Panc1 (cell line): ENCODE measurements around the gene RASA4B.

Experiments
- POLR2AphosphoS5 ChIP-seq: IDR thresholded peaks from 2 replicates; pipeline ENCODE4 v1.6.1; 2012; ENCODE audit warnings: mild to moderate bottlenecking, low read depth, low read length, moderate library complexity
- SIN3A ChIP-seq: IDR thresholded peaks from 2 replicates; pipeline ENCODE4 v1.6.1; 2012; ENCODE audit warnings: low read depth, mild to moderate bottlenecking, low read length, moderate library complexity, borderline replicate concordance; ENCODE audit not compliant: insufficient read depth
- TF ChIP-seq, protein P1 (sequence below): fragments of 450-650 bp; IDR thresholded peaks from 2 replicates; pipeline ENCODE4 v1.5.1; 2017; ENCODE audit warnings: mild to moderate bottlenecking
- TF ChIP-seq, protein P2 (sequence below), 2 experiments: IDR thresholded peaks; 2 replicates each; pipeline ENCODE4 v1.6.1; 2011 to 2012; ENCODE audit warnings: low read depth in 2 of 2, control low read depth in 1 of 2, low read length in 1 of 2, mild to moderate bottlenecking in 1 of 2, moderate library complexity in 1 of 2; ENCODE audit not compliant: insufficient read depth in 1 of 2

DNA sequence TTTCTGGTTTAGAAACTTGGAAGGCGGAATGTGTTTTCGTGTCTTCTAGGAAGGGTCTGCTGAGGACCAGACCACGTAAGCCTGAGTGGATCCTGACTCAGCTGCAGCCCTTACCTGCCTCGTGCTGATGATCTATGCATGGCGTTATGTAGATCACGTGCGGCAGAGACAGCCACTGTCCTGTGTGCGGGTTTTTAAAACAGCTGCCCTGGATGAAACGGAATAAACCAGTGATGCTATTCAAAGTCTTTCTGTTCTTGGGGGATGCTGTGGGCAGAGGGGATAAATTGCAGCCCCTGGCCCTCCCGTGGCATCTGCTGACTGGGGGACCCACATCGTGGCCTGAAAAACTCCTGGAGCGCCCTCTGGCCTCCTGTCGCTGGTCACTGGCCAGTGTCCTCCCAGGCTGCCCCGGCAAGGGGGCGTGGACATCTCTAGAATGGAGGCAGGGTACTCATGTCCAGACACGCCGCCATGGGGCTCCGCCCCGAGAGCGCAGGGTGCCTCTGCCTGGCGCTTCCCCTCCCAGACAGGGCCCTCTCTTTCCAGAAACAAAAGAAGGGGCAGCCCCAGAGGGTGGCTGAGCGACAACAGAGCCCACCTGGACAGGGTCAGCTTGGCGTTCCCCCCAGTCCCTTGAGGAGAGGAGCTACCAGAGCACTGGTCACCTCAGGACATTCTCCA, 66.1 kb downstream of the RASA4B start:
- TF ChIP-seq, protein P1, sequence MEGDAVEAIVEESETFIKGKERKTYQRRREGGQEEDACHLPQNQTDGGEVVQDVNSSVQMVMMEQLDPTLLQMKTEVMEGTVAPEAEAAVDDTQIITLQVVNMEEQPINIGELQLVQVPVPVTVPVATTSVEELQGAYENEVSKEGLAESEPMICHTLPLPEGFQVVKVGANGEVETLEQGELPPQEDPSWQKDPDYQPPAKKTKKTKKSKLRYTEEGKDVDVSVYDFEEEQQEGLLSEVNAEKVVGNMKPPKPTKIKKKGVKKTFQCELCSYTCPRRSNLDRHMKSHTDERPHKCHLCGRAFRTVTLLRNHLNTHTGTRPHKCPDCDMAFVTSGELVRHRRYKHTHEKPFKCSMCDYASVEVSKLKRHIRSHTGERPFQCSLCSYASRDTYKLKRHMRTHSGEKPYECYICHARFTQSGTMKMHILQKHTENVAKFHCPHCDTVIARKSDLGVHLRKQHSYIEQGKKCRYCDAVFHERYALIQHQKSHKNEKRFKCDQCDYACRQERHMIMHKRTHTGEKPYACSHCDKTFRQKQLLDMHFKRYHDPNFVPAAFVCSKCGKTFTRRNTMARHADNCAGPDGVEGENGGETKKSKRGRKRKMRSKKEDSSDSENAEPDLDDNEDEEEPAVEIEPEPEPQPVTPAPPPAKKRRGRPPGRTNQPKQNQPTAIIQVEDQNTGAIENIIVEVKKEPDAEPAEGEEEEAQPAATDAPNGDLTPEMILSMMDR: no peak
- TF ChIP-seq POLR2AphosphoS5 (no peak), SIN3A (no peak)
- TF ChIP-seq, protein P2, sequence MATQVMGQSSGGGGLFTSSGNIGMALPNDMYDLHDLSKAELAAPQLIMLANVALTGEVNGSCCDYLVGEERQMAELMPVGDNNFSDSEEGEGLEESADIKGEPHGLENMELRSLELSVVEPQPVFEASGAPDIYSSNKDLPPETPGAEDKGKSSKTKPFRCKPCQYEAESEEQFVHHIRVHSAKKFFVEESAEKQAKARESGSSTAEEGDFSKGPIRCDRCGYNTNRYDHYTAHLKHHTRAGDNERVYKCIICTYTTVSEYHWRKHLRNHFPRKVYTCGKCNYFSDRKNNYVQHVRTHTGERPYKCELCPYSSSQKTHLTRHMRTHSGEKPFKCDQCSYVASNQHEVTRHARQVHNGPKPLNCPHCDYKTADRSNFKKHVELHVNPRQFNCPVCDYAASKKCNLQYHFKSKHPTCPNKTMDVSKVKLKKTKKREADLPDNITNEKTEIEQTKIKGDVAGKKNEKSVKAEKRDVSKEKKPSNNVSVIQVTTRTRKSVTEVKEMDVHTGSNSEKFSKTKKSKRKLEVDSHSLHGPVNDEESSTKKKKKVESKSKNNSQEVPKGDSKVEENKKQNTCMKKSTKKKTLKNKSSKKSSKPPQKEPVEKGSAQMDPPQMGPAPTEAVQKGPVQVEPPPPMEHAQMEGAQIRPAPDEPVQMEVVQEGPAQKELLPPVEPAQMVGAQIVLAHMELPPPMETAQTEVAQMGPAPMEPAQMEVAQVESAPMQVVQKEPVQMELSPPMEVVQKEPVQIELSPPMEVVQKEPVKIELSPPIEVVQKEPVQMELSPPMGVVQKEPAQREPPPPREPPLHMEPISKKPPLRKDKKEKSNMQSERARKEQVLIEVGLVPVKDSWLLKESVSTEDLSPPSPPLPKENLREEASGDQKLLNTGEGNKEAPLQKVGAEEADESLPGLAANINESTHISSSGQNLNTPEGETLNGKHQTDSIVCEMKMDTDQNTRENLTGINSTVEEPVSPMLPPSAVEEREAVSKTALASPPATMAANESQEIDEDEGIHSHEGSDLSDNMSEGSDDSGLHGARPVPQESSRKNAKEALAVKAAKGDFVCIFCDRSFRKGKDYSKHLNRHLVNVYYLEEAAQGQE (IDR thresholded peaks at IDR 0.05; ENCODE audit: insufficient read depth in 1 of 2, low read depth in 2 of 2, low read length in 1 of 2): no peak
